ENCODE data around the gene VPS45. TPM values are rescaled to one million over a fixed set of nuclear protein-coding genes. Genes with fewer than 3 reads are reported as not detected.

The VPS45 gene
- polyA plus RNA-seq, 1 donor from 2014 or later, result 174 TPM

DNA sequence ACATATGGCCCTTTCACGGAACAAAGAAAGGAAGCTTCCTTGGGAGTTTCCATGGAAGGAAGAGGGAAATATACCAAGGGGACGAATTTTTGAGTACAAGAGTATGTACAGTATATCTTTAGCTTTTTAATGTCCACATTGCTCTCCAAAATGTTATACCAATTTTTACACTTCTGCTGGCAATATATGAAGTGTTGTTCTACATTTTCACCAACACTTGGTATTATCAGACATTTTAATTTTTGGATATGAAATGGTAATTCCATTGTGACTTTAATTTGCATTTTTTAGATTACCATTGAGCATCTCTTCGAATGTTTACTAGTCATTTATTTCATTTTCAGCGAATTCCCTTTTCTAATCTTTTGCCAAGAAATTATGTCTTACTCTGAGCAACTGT, 5.5 kb upstream of the VPS45 start:
- Histone ChIP-seq H4K20me1 (ENCODE audit: insufficient read depth) (no peaks in the 10 kb centered on the region), H3K4me2 (ENCODE audit: low read length) (no peak overlapping the region), H3K79me2 (replicated peaks; ENCODE audit: insufficient read depth, low read length) (peaks cover 17% of the 10 kb centered on the region), H3K27me3 (ENCODE audit: insufficient read depth, low read depth, low read length) (no peaks in the 10 kb centered on the region), H3K9me2 (ENCODE audit: insufficient read depth, low read length) (no peaks in the 10 kb centered on the region), H3K36me3 (ENCODE audit: insufficient read depth, low read length) (no peaks in the 10 kb centered on the region), H3F3A (ENCODE audit: insufficient read depth, low read length, poor library complexity, severe bottlenecking) (no peaks in the 10 kb centered on the region), H3K9ac (ENCODE audit: low read length) (no peak overlapping the region), H2AFZ (ENCODE audit: low read depth, low read length) (no peak overlapping the region), H3K9me3 (ENCODE audit: low read length) (no peaks in the 10 kb centered on the region), H3K4me3 (ENCODE audit: low read length) (no peak overlapping the region), H3K27ac (ENCODE audit: low read length) (no peak overlapping the region)
- TF ChIP-seq RAD21 (conservative IDR thresholded peaks at IDR 0.05) (no peak), SMC3 (conservative IDR thresholded peaks at IDR 0.05; ENCODE audit: poor library complexity) (no peak), POLR2AphosphoS5 (IDR thresholded peaks at IDR 0.05) (no peak), TAF1 (IDR thresholded peaks at IDR 0.05; ENCODE audit: low read depth) (no peak), MXI1 (conservative IDR thresholded peaks at IDR 0.05; ENCODE audit: poor library complexity, severe bottlenecking) (no peak), EZH2 (IDR thresholded peaks at IDR 0.05; ENCODE audit: borderline replicate concordance, insufficient read depth, low read length, poor library complexity, severe bottlenecking) (no peak), EP300 (conservative IDR thresholded peaks at IDR 0.05; ENCODE audit: poor library complexity, severe bottlenecking) (no peak)
- TF ChIP-seq, protein P1, sequence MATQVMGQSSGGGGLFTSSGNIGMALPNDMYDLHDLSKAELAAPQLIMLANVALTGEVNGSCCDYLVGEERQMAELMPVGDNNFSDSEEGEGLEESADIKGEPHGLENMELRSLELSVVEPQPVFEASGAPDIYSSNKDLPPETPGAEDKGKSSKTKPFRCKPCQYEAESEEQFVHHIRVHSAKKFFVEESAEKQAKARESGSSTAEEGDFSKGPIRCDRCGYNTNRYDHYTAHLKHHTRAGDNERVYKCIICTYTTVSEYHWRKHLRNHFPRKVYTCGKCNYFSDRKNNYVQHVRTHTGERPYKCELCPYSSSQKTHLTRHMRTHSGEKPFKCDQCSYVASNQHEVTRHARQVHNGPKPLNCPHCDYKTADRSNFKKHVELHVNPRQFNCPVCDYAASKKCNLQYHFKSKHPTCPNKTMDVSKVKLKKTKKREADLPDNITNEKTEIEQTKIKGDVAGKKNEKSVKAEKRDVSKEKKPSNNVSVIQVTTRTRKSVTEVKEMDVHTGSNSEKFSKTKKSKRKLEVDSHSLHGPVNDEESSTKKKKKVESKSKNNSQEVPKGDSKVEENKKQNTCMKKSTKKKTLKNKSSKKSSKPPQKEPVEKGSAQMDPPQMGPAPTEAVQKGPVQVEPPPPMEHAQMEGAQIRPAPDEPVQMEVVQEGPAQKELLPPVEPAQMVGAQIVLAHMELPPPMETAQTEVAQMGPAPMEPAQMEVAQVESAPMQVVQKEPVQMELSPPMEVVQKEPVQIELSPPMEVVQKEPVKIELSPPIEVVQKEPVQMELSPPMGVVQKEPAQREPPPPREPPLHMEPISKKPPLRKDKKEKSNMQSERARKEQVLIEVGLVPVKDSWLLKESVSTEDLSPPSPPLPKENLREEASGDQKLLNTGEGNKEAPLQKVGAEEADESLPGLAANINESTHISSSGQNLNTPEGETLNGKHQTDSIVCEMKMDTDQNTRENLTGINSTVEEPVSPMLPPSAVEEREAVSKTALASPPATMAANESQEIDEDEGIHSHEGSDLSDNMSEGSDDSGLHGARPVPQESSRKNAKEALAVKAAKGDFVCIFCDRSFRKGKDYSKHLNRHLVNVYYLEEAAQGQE (IDR thresholded peaks at IDR 0.05; ENCODE audit: borderline replicate concordance), result no peak
- TF ChIP-seq, protein P2, sequence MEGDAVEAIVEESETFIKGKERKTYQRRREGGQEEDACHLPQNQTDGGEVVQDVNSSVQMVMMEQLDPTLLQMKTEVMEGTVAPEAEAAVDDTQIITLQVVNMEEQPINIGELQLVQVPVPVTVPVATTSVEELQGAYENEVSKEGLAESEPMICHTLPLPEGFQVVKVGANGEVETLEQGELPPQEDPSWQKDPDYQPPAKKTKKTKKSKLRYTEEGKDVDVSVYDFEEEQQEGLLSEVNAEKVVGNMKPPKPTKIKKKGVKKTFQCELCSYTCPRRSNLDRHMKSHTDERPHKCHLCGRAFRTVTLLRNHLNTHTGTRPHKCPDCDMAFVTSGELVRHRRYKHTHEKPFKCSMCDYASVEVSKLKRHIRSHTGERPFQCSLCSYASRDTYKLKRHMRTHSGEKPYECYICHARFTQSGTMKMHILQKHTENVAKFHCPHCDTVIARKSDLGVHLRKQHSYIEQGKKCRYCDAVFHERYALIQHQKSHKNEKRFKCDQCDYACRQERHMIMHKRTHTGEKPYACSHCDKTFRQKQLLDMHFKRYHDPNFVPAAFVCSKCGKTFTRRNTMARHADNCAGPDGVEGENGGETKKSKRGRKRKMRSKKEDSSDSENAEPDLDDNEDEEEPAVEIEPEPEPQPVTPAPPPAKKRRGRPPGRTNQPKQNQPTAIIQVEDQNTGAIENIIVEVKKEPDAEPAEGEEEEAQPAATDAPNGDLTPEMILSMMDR (IDR thresholded peaks at IDR 0.05; ENCODE audit: poor library complexity, severe bottlenecking), result no peak

DNA sequence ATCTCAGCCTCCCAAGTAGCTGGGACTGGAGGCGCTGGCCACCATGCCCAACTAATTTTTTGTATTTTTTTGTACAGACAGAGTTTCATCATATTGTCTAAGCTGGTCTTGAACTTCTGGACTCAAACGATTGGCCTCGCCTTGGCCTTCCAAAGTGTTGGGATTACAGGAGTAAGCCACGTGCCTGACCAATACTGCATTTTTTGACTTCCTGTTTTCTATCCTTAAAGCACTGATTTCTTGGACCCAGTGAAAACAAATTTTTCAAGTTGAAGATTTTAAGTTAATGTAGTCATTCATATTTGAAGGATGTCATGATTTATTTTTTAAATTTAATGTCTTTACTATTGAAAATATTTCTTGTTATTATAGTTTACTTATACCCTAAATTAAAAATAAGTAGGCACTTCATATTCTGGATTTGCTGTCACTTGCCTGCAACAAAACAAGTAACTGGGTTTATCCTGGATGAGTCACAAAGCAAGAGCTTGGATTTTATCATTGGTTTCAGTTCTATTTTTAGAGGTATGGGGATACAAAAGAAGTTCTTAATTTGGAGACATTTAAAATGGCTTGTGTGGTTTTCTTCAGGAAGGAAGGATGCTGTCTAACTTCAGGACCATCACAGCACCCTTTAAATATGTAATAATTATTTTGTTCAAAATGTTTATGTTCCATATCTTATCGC, 2.2 kb upstream of the VPS45 start:
- Histone ChIP-seq H3K4me3 (ENCODE audit: low read length) (peak overlapping the region; percentile 77), H2AFZ (ENCODE audit: low read depth, low read length) (no peak overlapping the region), H3K9me3 (ENCODE audit: low read length) (no peaks in the 10 kb centered on the region), H3K9ac (ENCODE audit: low read length) (peak overlapping the region; percentile 98), H3K4me2 (ENCODE audit: low read length) (peak overlapping the region; percentile 69), H3K36me3 (ENCODE audit: insufficient read depth, low read length) (no peaks in the 10 kb centered on the region), H3F3A (ENCODE audit: insufficient read depth, low read length, poor library complexity, severe bottlenecking) (no peaks in the 10 kb centered on the region), H3K27me3 (ENCODE audit: insufficient read depth, low read depth, low read length) (no peaks in the 10 kb centered on the region), H3K9me2 (ENCODE audit: insufficient read depth, low read length) (no peaks in the 10 kb centered on the region), H4K20me1 (ENCODE audit: insufficient read depth) (no peaks in the 10 kb centered on the region), H3K79me2 (replicated peaks; ENCODE audit: insufficient read depth, low read length) (peaks cover 32% of the 10 kb centered on the region), H3K27ac (ENCODE audit: low read length) (no peak overlapping the region)
- TF ChIP-seq TAF1 (IDR thresholded peaks at IDR 0.05; ENCODE audit: low read depth) (no peak), EZH2 (IDR thresholded peaks at IDR 0.05; ENCODE audit: borderline replicate concordance, insufficient read depth, low read length, poor library complexity, severe bottlenecking) (no peak), SMC3 (conservative IDR thresholded peaks at IDR 0.05; ENCODE audit: poor library complexity) (no peak), RAD21 (conservative IDR thresholded peaks at IDR 0.05) (no peak), EP300 (conservative IDR thresholded peaks at IDR 0.05; ENCODE audit: poor library complexity, severe bottlenecking) (no peak), POLR2AphosphoS5 (IDR thresholded peaks at IDR 0.05) (no peak), MXI1 (conservative IDR thresholded peaks at IDR 0.05; ENCODE audit: poor library complexity, severe bottlenecking) (no peak)
- TF ChIP-seq, protein P2 (IDR thresholded peaks at IDR 0.05; ENCODE audit: poor library complexity, severe bottlenecking), result no peak
- TF ChIP-seq, protein P1 (IDR thresholded peaks at IDR 0.05; ENCODE audit: borderline replicate concordance), result no peak

Measured in neural cell (in vitro differentiated cells).